DND-41 (cell line): Measurements from ENCODE around the gene IL12RB2.

Source experiments
- CTCF ChIP-seq: IDR thresholded peaks from 2 replicates; pipeline ENCODE4 v1.5.1; 2012; ENCODE audit warnings: borderline replicate concordance, low read length, moderate library complexity, mild to moderate bottlenecking; ENCODE audit not compliant: poor library complexity, severe bottlenecking; ENCODE audit errors: extremely low read depth
- EZH2 ChIP-seq: IDR thresholded peaks from 3 replicates; pipeline ENCODE4 v1.6.1; 2012; ENCODE audit warnings: borderline replicate concordance, low read depth, mild to moderate bottlenecking, moderate library complexity, low read length, inconsistent platforms; ENCODE audit not compliant: severe bottlenecking

GRCh38 chr1:67327864-67328466 lies 20.3 kb downstream of the IL12RB2 start:
- TF ChIP-seq CTCF (no peak), EZH2 (no peak)
